NOMO-1 treated with dmso at 0.1 percent for 144 hours (cell line): ENCODE data around the gene HSD17B1.
"Not testable (repeated sequence)": the region's sequence is repeated elsewhere in the genome, so short reads cannot be mapped to it uniquely, and the experiment has no call there.

Source experiments
- DNase-seq: peaks from one replicate; lab custom pipeline; 2025; ENCODE audit not compliant: unreplicated experiment; lab: John Stamatoyannopoulos, UW

HSD17B1 gene

GRCh38 chr17:42547001-42547461, 5.7 kb upstream of the HSD17B1 start:
- DNase-seq = no peak

- no peak for DNase-seq
Observed at GRCh38 chr17:42547698-42548069, 5.0 kb upstream of the HSD17B1 start.

GRCh38 chr17:42548070-42548837, 4.5 kb upstream of the HSD17B1 start:
- no peak for DNase-seq

GRCh38 chr17:42548993-42549755, 3.5 kb upstream of the HSD17B1 start:
- DNase-seq = no peak

DNA sequence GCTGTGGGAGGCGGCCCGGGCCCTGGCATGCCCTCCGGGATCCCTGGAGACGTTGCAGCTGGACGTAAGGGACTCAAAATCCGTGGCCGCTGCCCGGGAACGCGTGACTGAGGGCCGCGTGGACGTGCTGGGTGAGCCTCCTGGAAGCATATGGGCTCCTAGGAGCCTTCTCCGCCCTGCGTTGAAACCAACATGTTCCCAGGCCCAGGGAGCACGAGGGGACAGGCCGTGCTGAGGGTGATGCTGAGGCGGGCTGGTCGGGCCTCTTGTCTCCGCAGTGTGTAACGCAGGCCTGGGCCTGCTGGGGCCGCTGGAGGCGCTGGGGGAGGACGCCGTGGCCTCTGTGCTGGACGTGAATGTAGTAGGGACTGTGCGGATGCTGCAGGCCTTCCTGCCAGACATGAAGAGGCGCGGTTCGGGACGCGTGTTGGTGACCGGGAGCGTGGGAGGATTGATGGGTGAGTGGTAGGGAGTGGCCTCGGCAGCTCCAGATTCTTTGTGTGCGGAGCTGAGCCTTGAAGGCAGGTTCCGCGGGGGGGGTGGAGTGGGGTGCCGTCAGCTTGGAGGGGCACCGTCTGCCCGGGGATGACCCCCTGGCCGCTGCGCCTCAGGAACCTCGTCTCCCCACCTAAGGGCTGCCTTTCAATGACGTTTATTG, 567 bp downstream of the HSD17B1 start:
- DNase-seq = no peak

DNA sequence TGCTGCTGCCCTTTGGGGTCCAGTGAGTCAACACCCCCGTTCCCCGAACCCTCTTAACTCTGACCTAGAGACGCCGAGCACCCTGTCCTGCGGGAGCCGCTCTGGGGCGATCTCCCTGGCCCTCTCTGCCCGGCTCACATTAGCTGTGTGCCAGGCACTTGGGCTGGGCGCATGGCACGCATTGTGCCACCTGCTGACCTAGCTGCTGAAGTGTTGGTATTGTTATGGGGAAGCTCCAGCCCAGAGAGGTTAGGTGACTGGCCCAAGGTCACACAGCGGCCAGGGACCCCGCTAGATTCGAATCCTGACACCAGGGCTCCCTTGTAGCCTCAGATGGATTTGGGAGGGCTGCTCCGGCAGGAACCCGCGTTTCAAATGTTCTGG, 1.1 kb downstream of the HSD17B1 start:
- DNase-seq = no peak

- DNase-seq = peak; percentile 89
Observed at GRCh38 chr17:42554250-42555121, 1.8 kb downstream of the HSD17B1 start.

GRCh38 chr17:42555122-42555622, 2.4 kb downstream of the HSD17B1 start:
- no peak for DNase-seq

DNA sequence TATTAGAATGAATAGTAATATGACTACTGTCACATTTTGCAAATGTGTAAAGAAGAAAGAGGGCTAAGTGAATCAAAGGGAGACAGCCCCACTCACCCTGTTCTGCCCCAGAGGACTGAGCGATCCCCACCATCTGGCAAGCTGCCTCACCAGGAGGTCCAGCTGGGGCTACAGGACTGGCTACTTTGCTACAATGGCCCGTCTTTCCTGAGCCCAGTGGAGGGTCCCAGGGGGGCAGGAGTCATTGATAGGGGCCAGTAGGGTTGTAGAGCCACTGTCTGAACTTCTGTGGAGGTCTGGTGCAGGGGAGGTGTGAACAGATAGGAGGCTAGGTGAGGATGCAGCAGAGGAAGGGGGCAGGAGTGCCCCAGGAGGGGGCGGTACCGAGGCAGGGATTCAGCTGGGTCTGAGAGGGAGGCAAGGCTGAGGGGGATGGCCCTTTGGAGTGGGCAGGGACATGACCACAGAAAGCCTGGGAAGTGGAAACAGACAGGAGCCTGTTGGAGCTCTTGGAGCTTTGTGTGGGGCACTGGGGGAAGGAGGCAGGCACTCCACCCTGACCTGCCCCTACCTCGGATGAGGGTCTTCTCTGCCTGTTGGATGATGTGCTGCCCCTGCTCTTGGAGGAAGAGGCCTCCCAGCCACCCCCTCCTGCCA, 3.4 kb downstream of the HSD17B1 start:
- not testable (repeated sequence) for DNase-seq

DNA sequence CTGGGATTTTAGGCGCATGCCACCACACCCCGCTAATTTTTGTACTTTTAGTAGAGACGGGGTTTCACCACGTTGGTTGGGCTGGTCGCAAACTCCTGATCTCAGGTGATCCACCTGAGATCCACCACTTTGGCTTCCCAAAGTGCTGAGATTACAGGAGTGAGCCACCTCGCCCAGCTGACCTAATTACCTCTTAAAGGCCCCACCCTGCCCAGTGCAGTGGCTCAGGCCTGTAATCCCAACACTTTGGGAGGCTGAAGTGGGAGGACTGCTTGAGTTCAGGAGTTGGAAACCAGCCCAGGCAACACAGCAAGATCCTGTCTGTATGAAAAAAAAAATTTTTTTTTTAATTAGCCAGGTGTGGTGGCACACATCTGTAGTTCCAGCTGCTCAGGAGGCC, 6.4 kb downstream of the HSD17B1 start:
- no peak for DNase-seq

DNA sequence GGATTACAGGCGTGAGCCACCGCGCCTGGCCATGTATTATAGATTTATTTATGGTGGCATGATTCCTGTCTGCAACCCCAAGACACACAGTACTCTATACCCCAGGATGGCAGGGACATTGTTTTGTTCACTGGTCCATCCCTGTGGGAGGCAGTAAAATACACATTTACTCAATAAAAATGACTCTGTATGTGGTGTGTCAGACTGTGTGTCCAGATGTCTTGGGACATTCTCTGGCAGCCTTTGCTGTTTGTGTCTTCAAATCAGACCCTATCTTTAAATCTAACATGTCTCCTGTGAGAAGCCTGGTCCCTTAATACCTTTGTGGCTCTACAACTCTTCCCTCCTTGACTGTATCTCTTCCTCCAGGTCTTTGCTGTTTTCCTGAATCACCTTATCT, 7.5 kb downstream of the HSD17B1 start:
- no peak for DNase-seq

DNA sequence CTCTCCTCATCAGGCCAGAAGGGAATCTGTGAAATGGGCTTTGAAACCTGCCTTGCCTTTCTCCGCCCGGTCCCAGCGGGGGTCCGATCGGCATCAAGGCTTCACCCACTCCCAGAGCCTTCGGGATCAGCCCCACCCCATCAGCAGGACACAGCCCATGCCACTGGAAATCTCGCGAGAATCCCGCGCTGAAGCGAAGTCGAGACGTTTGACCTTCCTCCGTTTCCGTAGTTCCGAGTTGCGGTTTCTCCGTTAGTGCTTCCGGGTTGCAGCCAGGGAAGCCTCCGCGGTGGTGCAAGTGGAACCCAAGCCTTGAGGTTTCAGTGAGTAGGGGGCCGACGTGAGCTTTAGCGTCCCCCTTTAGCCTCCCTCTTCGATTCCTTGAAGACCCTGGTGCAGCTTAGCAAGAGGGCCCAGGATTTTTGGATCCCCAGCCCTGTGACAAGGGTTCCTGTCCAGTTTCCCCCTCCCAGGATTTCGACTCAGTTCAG, 9.2 kb downstream of the HSD17B1 start, which contains the start of gene COASY:
TSS of gene COASY (plus strand) at position 252 of the 491 bp plus-strand sequence. CDS start 475 bp downstream, outside the sequence.
- DNase-seq = peak; percentile 92

DNA sequence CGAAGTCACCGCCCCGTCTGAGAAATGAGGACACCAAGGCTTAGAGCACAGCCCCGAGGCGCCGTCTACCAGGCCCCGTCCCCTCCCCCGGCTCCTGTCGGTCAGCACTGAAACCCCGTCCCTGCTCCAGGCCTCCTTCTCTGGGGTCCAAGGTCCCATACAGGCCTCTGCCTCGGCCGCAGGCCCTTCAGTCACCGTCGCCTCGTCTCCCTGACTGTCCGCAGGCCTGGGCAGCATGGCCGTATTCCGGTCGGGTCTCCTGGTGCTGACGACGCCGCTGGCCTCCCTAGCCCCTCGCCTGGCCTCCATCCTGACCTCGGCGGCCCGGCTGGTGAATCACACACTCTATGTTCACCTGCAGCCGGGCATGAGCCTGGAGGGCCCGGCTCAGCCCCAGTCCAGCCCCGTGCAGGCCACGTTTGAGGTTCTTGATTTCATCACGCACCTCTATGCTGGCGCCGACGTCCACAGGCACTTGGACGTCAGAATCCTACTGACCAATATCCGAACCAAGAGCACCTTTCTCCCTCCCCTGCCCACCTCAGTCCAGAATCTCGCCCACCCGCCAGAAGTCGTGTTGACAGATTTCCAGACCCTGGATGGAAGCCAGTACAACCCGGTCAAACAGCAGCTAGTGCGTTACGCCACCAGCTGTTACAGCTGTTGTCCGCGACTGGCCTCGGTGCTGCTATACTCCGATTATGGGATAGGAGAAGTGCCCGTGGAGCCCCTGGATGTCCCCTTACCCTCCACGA, 9.8 kb downstream of the HSD17B1 start:
- DNase-seq = no peak

DNA sequence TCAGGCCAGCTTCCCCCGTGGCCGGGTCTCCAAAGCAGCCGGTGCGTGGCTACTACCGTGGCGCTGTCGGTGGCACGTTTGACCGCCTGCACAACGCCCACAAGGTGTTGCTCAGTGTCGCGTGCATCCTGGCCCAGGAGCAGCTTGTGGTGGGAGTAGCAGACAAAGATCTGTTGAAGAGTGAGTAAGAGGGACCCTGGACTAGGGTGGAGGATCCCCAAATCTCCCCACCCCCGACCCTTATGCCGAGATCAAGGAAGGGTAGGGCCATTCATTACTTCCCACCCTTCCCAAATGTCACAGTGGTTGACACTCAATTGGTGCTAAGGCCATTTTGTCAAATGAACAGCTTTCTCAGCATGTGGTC, 10.4 kb downstream of the HSD17B1 start:
- DNase-seq = no peak

- no peak for DNase-seq
Observed at GRCh38 chr17:42563543-42563942, 10.8 kb downstream of the HSD17B1 start.

GRCh38 chr17:42563950-42564349, 11.2 kb downstream of the HSD17B1 start:
- DNase-seq = no peak

GRCh38 chr17:42564815-42565522, 12.2 kb downstream of the HSD17B1 start:
- no peak for DNase-seq

GRCh38 chr17:42565523-42566214, 12.9 kb downstream of the HSD17B1 start:
- DNase-seq = no peak
